Loucy (cell line): ENCODE results near the gene CARS2.

Source experiments
- EZH2phosphoT487 ChIP-seq: fragments of 200-600 bp; IDR thresholded peaks from 2 replicates; pipeline ENCODE4 v1.6.1; 2018; ENCODE audit warnings: antibody characterized with exemption, mild to moderate bottlenecking, moderate library complexity, borderline replicate concordance
- TF ChIP-seq, protein P1 (sequence below): fragments of 200-600 bp; sonication (generic); conservative IDR thresholded peaks from 2 replicates; pipeline ENCODE4 v1.5.1; 2014; ENCODE audit warnings: mild to moderate bottlenecking, antibody characterized with exemption, low read length

DNA sequence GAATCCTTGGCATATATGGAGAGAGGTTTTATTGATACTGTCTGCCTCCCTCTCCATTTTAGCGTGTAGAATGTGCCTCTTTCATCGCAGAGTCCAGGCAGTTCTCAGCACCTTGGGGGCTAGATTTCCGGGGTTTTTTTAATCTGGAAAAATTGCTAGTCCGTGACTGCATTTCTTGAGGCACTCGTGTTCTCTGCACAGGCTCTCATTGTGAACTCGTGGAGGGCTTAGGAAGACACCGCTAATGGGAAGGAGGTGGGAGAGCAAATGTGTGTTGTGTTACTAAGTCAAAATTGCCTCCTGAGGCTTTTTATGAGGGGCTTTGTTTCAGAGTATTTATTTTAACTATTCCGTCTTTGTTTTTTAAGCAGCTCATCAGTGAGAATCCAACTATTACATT lies 17.7 kb upstream of the CARS2 start:
- TF ChIP-seq, protein P1, sequence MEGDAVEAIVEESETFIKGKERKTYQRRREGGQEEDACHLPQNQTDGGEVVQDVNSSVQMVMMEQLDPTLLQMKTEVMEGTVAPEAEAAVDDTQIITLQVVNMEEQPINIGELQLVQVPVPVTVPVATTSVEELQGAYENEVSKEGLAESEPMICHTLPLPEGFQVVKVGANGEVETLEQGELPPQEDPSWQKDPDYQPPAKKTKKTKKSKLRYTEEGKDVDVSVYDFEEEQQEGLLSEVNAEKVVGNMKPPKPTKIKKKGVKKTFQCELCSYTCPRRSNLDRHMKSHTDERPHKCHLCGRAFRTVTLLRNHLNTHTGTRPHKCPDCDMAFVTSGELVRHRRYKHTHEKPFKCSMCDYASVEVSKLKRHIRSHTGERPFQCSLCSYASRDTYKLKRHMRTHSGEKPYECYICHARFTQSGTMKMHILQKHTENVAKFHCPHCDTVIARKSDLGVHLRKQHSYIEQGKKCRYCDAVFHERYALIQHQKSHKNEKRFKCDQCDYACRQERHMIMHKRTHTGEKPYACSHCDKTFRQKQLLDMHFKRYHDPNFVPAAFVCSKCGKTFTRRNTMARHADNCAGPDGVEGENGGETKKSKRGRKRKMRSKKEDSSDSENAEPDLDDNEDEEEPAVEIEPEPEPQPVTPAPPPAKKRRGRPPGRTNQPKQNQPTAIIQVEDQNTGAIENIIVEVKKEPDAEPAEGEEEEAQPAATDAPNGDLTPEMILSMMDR: no peak
- no peak for TF ChIP-seq EZH2phosphoT487
